Measurements from ENCODE around the gene MRPL44.

DNA sequence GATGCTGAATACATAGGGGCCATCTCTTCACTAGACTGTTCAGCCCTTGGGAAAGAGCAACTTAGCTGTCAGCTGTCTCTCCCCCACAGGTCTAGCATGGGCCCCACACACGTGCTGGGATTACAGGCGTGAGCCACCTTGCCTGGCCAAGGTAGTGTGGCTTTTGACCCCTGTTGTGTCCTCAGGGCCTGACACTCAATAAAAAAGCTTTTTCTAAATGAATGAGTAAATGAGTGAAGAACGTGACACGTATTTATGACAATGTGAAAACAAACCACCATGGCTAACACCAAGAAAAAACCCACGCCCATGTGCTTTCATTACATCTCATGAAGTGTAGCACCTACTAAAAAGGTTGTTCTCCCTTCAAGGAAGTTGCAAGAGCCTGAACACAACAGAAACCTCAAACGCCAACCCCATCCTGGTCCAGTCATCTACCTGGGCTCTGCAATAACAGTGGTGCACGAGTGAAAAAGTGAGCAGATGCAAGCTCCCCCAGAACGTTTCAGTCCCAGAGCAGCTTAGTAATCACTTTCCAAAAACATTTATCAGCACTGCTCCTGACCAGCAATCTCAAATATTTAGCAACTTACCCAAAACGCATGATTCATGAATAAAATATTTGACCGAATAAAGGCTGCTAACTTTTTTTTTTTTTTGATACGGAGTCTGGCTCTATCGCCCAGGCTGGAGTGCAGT is 15.5 kb upstream of the MRPL44 start:
- TF ChIP-seq CTCF (IDR thresholded peaks at IDR 0.05; ENCODE audit: low read length) (no peak), EZH2 (optimal IDR thresholded peaks at IDR 0.05; ENCODE audit: low read depth, low read length) (no peak)

Data from MM.1S (cell line).